SJCRH30 (cell line): ENCODE results near the gene EVI5L. TPM values are rescaled to one million over a fixed set of nuclear protein-coding genes. Genes with fewer than 3 reads are reported as not detected.

ENCODE experiments used
- DNase-seq, 2 experiments: peaks; one replicate each; pipeline ENCODE4 v3.0.0-alpha.2; 2015 to 2020
- H3K27ac ChIP-seq: fragments of 250-450 bp; sonication (Bioruptor Pico); 2 replicates; pipeline ENCODE4 v1.5.1; 2020; ENCODE audit warnings: mild to moderate bottlenecking, moderate library complexity
- H3K27me3 ChIP-seq: fragments of 250-450 bp; sonication (Bioruptor Pico); 2 replicates; pipeline ENCODE4 v1.5.1; 2020; ENCODE audit warnings: mild to moderate bottlenecking, moderate library complexity
- H3K36me3 ChIP-seq: fragments of 250-450 bp; sonication (Bioruptor Pico); 2 replicates; pipeline ENCODE4 v1.5.1; 2020; ENCODE audit warnings: mild to moderate bottlenecking, moderate library complexity
- H3K4me1 ChIP-seq: fragments of 250-450 bp; sonication (Bioruptor Pico); 2 replicates; pipeline ENCODE4 v1.5.1; 2020; ENCODE audit warnings: mild to moderate bottlenecking, moderate library complexity
- H3K4me3 ChIP-seq: fragments of 250-450 bp; sonication (Bioruptor Pico); 2 replicates; pipeline ENCODE4 v1.5.1; 2020; ENCODE audit warnings: mild to moderate bottlenecking, moderate library complexity
- H3K9me3 ChIP-seq: fragments of 250-450 bp; sonication (Bioruptor Pico); replicated peaks from 2 replicates; pipeline ENCODE4 v1.5.1; 2020; ENCODE audit warnings: mild to moderate bottlenecking, moderate library complexity
- total RNA-seq: library from RNA; depleted of rRNA; stranded (reverse); fragments of >200 nt; shearing (Covaris generic); gene quantifications from 2 replicates; pipeline ENCODE4 v1.2.3, GENCODE V29; 2014

Gene EVI5L
- total RNA-seq, 1 experiment from 2014 or later: 6.0 TPM

GRCh38 chr19:7897292-7897691, 67.3 kb downstream of the EVI5L start:
- Histone ChIP-seq H3K4me1 (no peaks in the 10 kb centered on the region), H3K4me3 (no peak overlapping the region), H3K27ac (no peak overlapping the region), H3K36me3 (no peaks in the 10 kb centered on the region), H3K27me3 (no peaks in the 10 kb centered on the region), H3K9me3 (no peaks in the 10 kb centered on the region)
- DNase-seq: no peak

- no peak overlapping the region for H3K4me3 ChIP-seq
- H3K27me3 ChIP-seq: no peaks in the 10 kb centered on the region
- no peaks in the 10 kb centered on the region for H3K36me3 ChIP-seq
- no peak overlapping the region for H3K27ac ChIP-seq
- H3K4me1 ChIP-seq: no peaks in the 10 kb centered on the region; the same call in 1 of the 2 replicates
- no peaks in the 10 kb centered on the region for H3K9me3 ChIP-seq
- DNase-seq: no peak
These were observed 68.9 kb downstream of the EVI5L start for GRCh38 chr19:7898967-7899366.

- H3K36me3 ChIP-seq: no peaks in the 10 kb centered on the region
- DNase-seq: no peak
- no peaks in the 10 kb centered on the region; the same call in 1 of the 2 replicates for H3K4me1 ChIP-seq
- H3K27ac ChIP-seq: no peak overlapping the region
- H3K4me3 ChIP-seq: no peak overlapping the region
- H3K27me3 ChIP-seq: no peaks in the 10 kb centered on the region
- no peaks in the 10 kb centered on the region for H3K9me3 ChIP-seq
These were observed 69.8 kb downstream of the EVI5L start for GRCh38 chr19:7899751-7900378.

GRCh38 chr19:7900401-7900870, 70.4 kb downstream of the EVI5L start:
- H3K36me3 ChIP-seq: no peaks in the 10 kb centered on the region
- no peak overlapping the region for H3K27ac ChIP-seq
- no peaks in the 10 kb centered on the region for H3K9me3 ChIP-seq
- no peaks in the 10 kb centered on the region for H3K27me3 ChIP-seq
- H3K4me3 ChIP-seq: no peak overlapping the region
- no peak for DNase-seq
- H3K4me1 ChIP-seq: no peaks in the 10 kb centered on the region; the same call in 1 of the 2 replicates

GRCh38 chr19:7900931-7901330, 70.9 kb downstream of the EVI5L start:
- H3K27ac ChIP-seq: no peak overlapping the region
- DNase-seq: no peak
- no peaks in the 10 kb centered on the region for H3K9me3 ChIP-seq
- H3K4me3 ChIP-seq: no peak overlapping the region
- H3K27me3 ChIP-seq: no peaks in the 10 kb centered on the region
- no peaks in the 10 kb centered on the region for H3K36me3 ChIP-seq
- no peaks in the 10 kb centered on the region; the same call in 1 of the 2 replicates for H3K4me1 ChIP-seq

- H3K36me3 ChIP-seq: no peaks in the 10 kb centered on the region
- no peak overlapping the region for H3K4me3 ChIP-seq
- H3K9me3 ChIP-seq: no peaks in the 10 kb centered on the region
- H3K4me1 ChIP-seq: no peaks in the 10 kb centered on the region; the same call in 1 of the 2 replicates
- H3K27ac ChIP-seq: no peak overlapping the region
- no peaks in the 10 kb centered on the region for H3K27me3 ChIP-seq
- no peak for DNase-seq
These were observed 71.3 kb downstream of the EVI5L start for GRCh38 chr19:7901337-7901736.

- Histone ChIP-seq H3K4me3 (peak overlapping the region; percentile 77), H3K4me1 (no peaks in the 10 kb centered on the region; the same call in 1 of the 2 replicates), H3K27ac (peak overlapping the region; percentile 36; the same call in 1 of the 2 replicates), H3K9me3 (no peaks in the 10 kb centered on the region), H3K27me3 (no peaks in the 10 kb centered on the region), H3K36me3 (no peaks in the 10 kb centered on the region)
- no peak for DNase-seq
These were observed 72.8 kb downstream of the EVI5L start for GRCh38 chr19:7902796-7903243.

GRCh38 chr19:7903244-7904073, 73.4 kb downstream of the EVI5L start, which contains the start of gene MAP2K7:
Gene MAP2K7, plus strand, starts transcription at chr19:7903877. Its CDS starts 68 bp downstream, at chr19:7903945.
- Histone ChIP-seq H3K4me3 (peak within 1 kb of the TSS; percentile 77), H3K9me3 (no peaks in the 10 kb centered on the region), H3K4me1 (no peaks in the 10 kb centered on the region; the same call in 1 of the 2 replicates), H3K36me3 (no peaks in the 10 kb centered on the region), H3K27ac (peak within 1 kb of the TSS; percentile 36), H3K27me3 (no peaks in the 10 kb centered on the region)
- DNase-seq: peak; percentile 99

GRCh38 chr19:7904074-7905020, 74.3 kb downstream of the EVI5L start:
- Histone ChIP-seq H3K27ac (peak overlapping the region; percentile 20), H3K27me3 (no peaks in the 10 kb centered on the region), H3K36me3 (no peaks in the 10 kb centered on the region), H3K4me3 (peak overlapping the region; percentile 77), H3K4me1 (no peaks in the 10 kb centered on the region; the same call in 1 of the 2 replicates), H3K9me3 (no peaks in the 10 kb centered on the region)
- no peak for DNase-seq

GRCh38 chr19:7905268-7905667, 75.2 kb downstream of the EVI5L start:
- H3K4me3 ChIP-seq: no peak overlapping the region
- no peaks in the 10 kb centered on the region; the same call in 1 of the 2 replicates for H3K4me1 ChIP-seq
- H3K9me3 ChIP-seq: no peaks in the 10 kb centered on the region
- no peaks in the 10 kb centered on the region for H3K36me3 ChIP-seq
- no peak overlapping the region for H3K27ac ChIP-seq
- no peaks in the 10 kb centered on the region for H3K27me3 ChIP-seq
- DNase-seq: no peak

GRCh38 chr19:7905859-7906258, 75.8 kb downstream of the EVI5L start:
- no peaks in the 10 kb centered on the region for H3K27me3 ChIP-seq
- H3K4me3 ChIP-seq: no peak overlapping the region
- H3K36me3 ChIP-seq: no peaks in the 10 kb centered on the region
- no peaks in the 10 kb centered on the region; the same call in 1 of the 2 replicates for H3K4me1 ChIP-seq
- H3K9me3 ChIP-seq: no peaks in the 10 kb centered on the region
- DNase-seq: no peak
- no peak overlapping the region for H3K27ac ChIP-seq

- Histone ChIP-seq H3K4me1 (no peaks in the 10 kb centered on the region; the same call in 1 of the 2 replicates), H3K36me3 (no peaks in the 10 kb centered on the region; the same call in 1 of the 2 replicates), H3K9me3 (no peaks in the 10 kb centered on the region), H3K27ac (no peak overlapping the region), H3K4me3 (no peak overlapping the region), H3K27me3 (no peaks in the 10 kb centered on the region)
- no peak for DNase-seq
These were observed 77.1 kb downstream of the EVI5L start for GRCh38 chr19:7907122-7907521.

- Histone ChIP-seq H3K4me1 (no peaks in the 10 kb centered on the region; the same call in 1 of the 2 replicates), H3K9me3 (no peaks in the 10 kb centered on the region), H3K27me3 (no peaks in the 10 kb centered on the region), H3K27ac (no peak overlapping the region), H3K4me3 (no peak overlapping the region), H3K36me3 (no peaks in the 10 kb centered on the region; the same call in 1 of the 2 replicates)
- DNase-seq: no peak
These were observed 77.5 kb downstream of the EVI5L start for GRCh38 chr19:7907544-7907943.

GRCh38 chr19:7908078-7908699, 78.2 kb downstream of the EVI5L start:
- DNase-seq: no peak
- Histone ChIP-seq H3K27me3 (no peaks in the 10 kb centered on the region), H3K36me3 (no peaks in the 10 kb centered on the region; the same call in 1 of the 2 replicates), H3K27ac (no peak overlapping the region), H3K4me1 (no peaks in the 10 kb centered on the region), H3K4me3 (no peak overlapping the region), H3K9me3 (no peaks in the 10 kb centered on the region)
